DOHH2 (cell line): ENCODE measurements around the gene ARCN1.

Source experiments
- CTCF ChIP-seq: fragments of 200-600 bp; sonication (generic); IDR thresholded peaks from one replicate; pipeline ENCODE4 v1.5.1; 2014; ENCODE audit warnings: antibody characterized with exemption, mild to moderate bottlenecking, low read depth, low read length; ENCODE audit not compliant: poor library complexity, severe bottlenecking
- EZH2phosphoT487 ChIP-seq: fragments of 200-600 bp; sonication (generic); IDR thresholded peaks from 2 replicates; pipeline ENCODE4 v1.6.1; 2017; ENCODE audit warnings: borderline replicate concordance, mild to moderate bottlenecking, antibody characterized with exemption, low read length, moderate library complexity, mixed read lengths

- TF ChIP-seq CTCF (no peak), EZH2phosphoT487 (no peak)
These were observed 56.2 kb downstream of the ARCN1 start for GRCh38 chr11:118628432-118628831.
